ENCODE measurements around the gene RFC4. TPM values are rescaled to one million over a fixed set of nuclear protein-coding genes. Genes with fewer than 3 reads are reported as not detected.

RFC4 gene
- total and polyA plus RNA-seq, 2 of the 13 experiments (the other 11 are each of a cell fraction or from before 2014, with no cell fraction given) = 18.5 to 103 TPM

- 0 out of 2 replicates have a peak, but pooled peaks have one; percentile 46 for TF ChIP-seq MYPOP (CRISPR knock-in tag; IDR thresholded peaks at IDR 0.05)
- TF ChIP-seq SAP130 (CRISPR knock-in tag; IDR thresholded peaks at IDR 0.05; ENCODE audit: low read depth) = peak; percentile 80
- TF ChIP-seq SKI (IDR thresholded peaks at IDR 0.05; ENCODE audit: partially characterized antibody) = no peak
- 0 out of 2 replicates have a peak, but pooled peaks have one; percentile 26 for TF ChIP-seq SMYD3 (CRISPR knock-in tag; IDR thresholded peaks at IDR 0.05)
- peak; percentile 91 for TF ChIP-seq ELF1 (CRISPR knock-in tag; IDR thresholded peaks at IDR 0.05)
- 0 out of 2 replicates have a peak, but pooled peaks have one; percentile 60 for TF ChIP-seq ATF6 (CRISPR knock-in tag; conservative IDR thresholded peaks at IDR 0.05)
- TF ChIP-seq RXRB (CRISPR knock-in tag; IDR thresholded peaks at IDR 0.05; ENCODE audit: borderline replicate concordance) = peak; percentile 62; the same call in 1 of the 2 replicates
- no peak for TF ChIP-seq NR2F1 (CRISPR knock-in tag; IDR thresholded peaks at IDR 0.05)
- TF ChIP-seq GTF3A (CRISPR knock-in tag; conservative IDR thresholded peaks at IDR 0.05) = no peak
- TF ChIP-seq THAP11 (CRISPR knock-in tag; IDR thresholded peaks at IDR 0.05) = peak; percentile 34; the same call in 1 of the 2 replicates
- peak; percentile 6; the same call in 1 of the 2 replicates for TF ChIP-seq KDM1A (CRISPR knock-in tag; IDR thresholded peaks at IDR 0.05)
- TF ChIP-seq ZKSCAN1 (IDR thresholded peaks at IDR 0.05; ENCODE audit: low read length) = no peak
- TF ChIP-seq ZNF18 (CRISPR knock-in tag; IDR thresholded peaks at IDR 0.05; ENCODE audit: insufficient replicate concordance) = peak; percentile 54
- peak; percentile 25; the same call in 1 of the 3 replicates for TF ChIP-seq MXI1 (IDR thresholded peaks at IDR 0.05; ENCODE audit: borderline replicate concordance, low read depth, low read length)
- peak; percentile 72; the same call in 1 of the 2 replicates for TF ChIP-seq ZBTB20 (CRISPR knock-in tag; IDR thresholded peaks at IDR 0.05; ENCODE audit: borderline replicate concordance, low read depth)
- no peak for TF ChIP-seq NR2F6 (IDR thresholded peaks at IDR 0.05)
- peak; percentile 48 for TF ChIP-seq NR2F6 (CRISPR knock-in tag; IDR thresholded peaks at IDR 0.05)
- TF ChIP-seq ZNF652 (CRISPR knock-in tag; IDR thresholded peaks at IDR 0.05; ENCODE audit: borderline replicate concordance, low read depth) = peak; percentile 76
- TF ChIP-seq TEAD3 (CRISPR knock-in tag; optimal IDR thresholded peaks at IDR 0.05; ENCODE audit: borderline replicate concordance) = peak; percentile 96
- TF ChIP-seq ZKSCAN5 (CRISPR knock-in tag; IDR thresholded peaks at IDR 0.05) = 0 out of 2 replicates have a peak, but pooled peaks have one; percentile 28
- peak; percentile 60 for TF ChIP-seq POLR2G (IDR thresholded peaks at IDR 0.05; ENCODE audit: low read depth, low read length)
- TF ChIP-seq SOX6 (IDR thresholded peaks at IDR 0.05) = no peak
- TF ChIP-seq SOX6 (CRISPR knock-in tag; IDR thresholded peaks at IDR 0.05) = peak; percentile 42
- TF ChIP-seq PAXIP1 (CRISPR knock-in tag; conservative IDR thresholded peaks at IDR 0.05) = peak; percentile 79
- TF ChIP-seq NFKBIZ (CRISPR knock-in tag; IDR thresholded peaks at IDR 0.05) = peak; percentile 54; the same call in 1 of the 2 replicates
These were observed 60.3 kb downstream of the RFC4 start (continued) for GRCh38 chr3:186746008-186746407.

Data from HepG2 (cell line).